ENCODE measurements around the gene CAND2. TPM values are rescaled to one million over a fixed set of nuclear protein-coding genes. Genes with fewer than 3 reads are reported as not detected.
A peak's percentile ranks its signal among the peaks of the same experiment; 100 is the strongest.

The CAND2 gene
- total and polyA plus RNA-seq, 9 of the 15 experiments (the other 6 are each of a cell fraction or from before 2014, with no cell fraction given), result 0.91 to 14.9 (median 4.3) TPM

DNA sequence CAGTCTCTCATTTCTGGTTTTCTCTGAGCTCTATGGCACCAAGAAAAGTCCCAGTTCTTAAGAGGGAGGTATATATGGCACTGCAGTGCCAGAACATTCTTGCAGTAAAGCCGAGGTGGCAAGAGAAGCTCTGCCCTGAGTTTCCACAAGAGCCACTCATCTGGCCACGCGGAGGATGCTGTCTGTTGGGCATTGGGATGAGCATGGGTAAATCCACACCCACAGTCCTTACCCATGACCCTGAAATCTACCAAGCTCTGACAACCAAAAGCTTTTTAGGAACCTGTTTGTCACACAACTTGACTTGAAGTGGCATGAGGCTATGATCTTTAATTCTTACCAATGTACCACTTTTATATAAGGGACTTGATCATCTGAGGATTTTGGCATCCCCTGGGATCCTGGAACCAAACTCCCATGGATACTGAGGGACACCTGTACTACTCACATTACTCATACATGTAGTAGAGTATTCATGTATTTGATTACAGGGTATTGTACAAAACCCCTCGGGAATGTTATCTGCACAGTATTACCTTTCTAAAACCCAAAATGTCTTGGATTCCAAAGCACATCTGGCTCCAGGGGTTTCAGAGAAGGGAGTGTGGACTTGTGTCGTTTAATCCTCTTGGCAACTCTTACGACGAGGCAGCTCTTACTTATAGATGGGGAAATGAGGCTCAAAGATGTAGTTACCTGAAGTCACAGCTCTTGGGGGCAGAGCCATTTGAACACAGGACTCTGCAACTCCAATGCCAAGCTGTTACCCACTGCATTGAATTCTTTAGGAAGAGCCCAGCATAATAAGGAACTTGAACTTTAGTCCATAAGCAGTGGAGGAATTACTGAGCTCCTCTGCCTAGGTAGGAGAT, 36.1 kb downstream of the CAND2 start:
- H3K9me1 ChIP-seq (ENCODE audit: control insufficient read depth, insufficient read depth, low read length), result peaks cover 6% of the 10 kb centered on the region
- intact Hi-C loops (cut with micrococcal nuclease), result no loop called here
- ChIA-PET CTCF (ENCODE audit: low intra/inter-chr PET ratio) (interaction anchor here (0.7 kb wide), 1 partner anchor 54 kb away, joined by 3 read pairs; no protein-coding TSS in a partner anchor), POLR2A (interaction anchor here (0.6 to 11.9 kb wide), 27 partner anchors 8 to 861 kb away, joined by 3 to 108 read pairs (median 4); partner anchors contain the start of genes CAND2 and RPL32)
- FAIRE-seq (no peak), ATAC-seq (peak; percentile 11), DNase-seq (ENCODE audit: extremely low read depth in 1 of 4, low spot score in 3 of 4) (no peak)
- peak overlapping the region; percentile 15; the same call in 1 of the 3 replicates for H3K27ac ChIP-seq (ENCODE audit: extremely low read depth, low read depth, low read length)
- no peak overlapping the region for H2AFZ ChIP-seq (ENCODE audit: low read depth, low read length)
- H3K4me1 ChIP-seq (replicated peaks in 1 of 2; ENCODE audit: control insufficient read depth in 2 of 2, insufficient read depth in 2 of 2, low read length in 2 of 2), result peaks cover 0 to under 1% of the 10 kb centered on the region in 2 experiments; a peak in 3 of 5 replicates
- H4K20me1 ChIP-seq (replicated peaks; ENCODE audit: control insufficient read depth, insufficient read depth, low read length), result peaks cover 42% of the 10 kb centered on the region
- no peak overlapping the region for H3K4me2 ChIP-seq (ENCODE audit: insufficient read depth, low read length)
- 63% methylated on average over 7 of the region's 7 CpGs for WGBS (ENCODE audit: insufficient coverage, low coverage, missing lambda C conversion rate)
- H3K9me3 ChIP-seq (replicated peaks; ENCODE audit: control insufficient read depth, insufficient read depth, low read depth, low read length), result no peaks in the 10 kb centered on the region
- H3K4me3 ChIP-seq, result no peak overlapping the region
- no peak overlapping the region for H3K9ac ChIP-seq (ENCODE audit: insufficient read depth in 1 of 2, low read depth in 2 of 2, low read length in 2 of 2)
- peaks cover 85% of the 10 kb centered on the region for H3K36me3 ChIP-seq (ENCODE audit: control insufficient read depth, insufficient read depth, low read length)
- in situ Hi-C loops (cut with MboI), result no loop called here
- no TSS peak for BruUV-seq (replicated peaks)
- H3K79me2 ChIP-seq (ENCODE audit: control insufficient read depth, insufficient read depth, low read length), result peaks cover 24% of the 10 kb centered on the region
- no peaks in the 10 kb centered on the region for H3K27me3 ChIP-seq (ENCODE audit: control insufficient read depth in 2 of 2, insufficient read depth in 2 of 2, low read length in 2 of 2)
- TF ChIP-seq NFIX (CRISPR knock-in tag; IDR thresholded peaks at IDR 0.05; ENCODE audit: low read depth) (no peak), E2F8 (IDR thresholded peaks at IDR 0.05; ENCODE audit: low read depth, partially characterized antibody) (peak; percentile 49), PHF21A (IDR thresholded peaks at IDR 0.05; ENCODE audit: borderline replicate concordance, low read depth) (no peak), SMAD1 (IDR thresholded peaks at IDR 0.05; ENCODE audit: low read depth, low read length, partially characterized antibody) (peak; percentile 55), BACH1 (tag; IDR thresholded peaks at IDR 0.05) (no peak), POLR2B (IDR thresholded peaks at IDR 0.05; ENCODE audit: low read depth, partially characterized antibody) (peak; percentile 24), ZNF695 (CRISPR knock-in tag; IDR thresholded peaks at IDR 0.05) (0 out of 2 replicates have a peak, but pooled peaks have one; percentile 50), KDM1A (IDR thresholded peaks at IDR 0.05) (no peak)
- TF ChIP-seq, protein P1, sequence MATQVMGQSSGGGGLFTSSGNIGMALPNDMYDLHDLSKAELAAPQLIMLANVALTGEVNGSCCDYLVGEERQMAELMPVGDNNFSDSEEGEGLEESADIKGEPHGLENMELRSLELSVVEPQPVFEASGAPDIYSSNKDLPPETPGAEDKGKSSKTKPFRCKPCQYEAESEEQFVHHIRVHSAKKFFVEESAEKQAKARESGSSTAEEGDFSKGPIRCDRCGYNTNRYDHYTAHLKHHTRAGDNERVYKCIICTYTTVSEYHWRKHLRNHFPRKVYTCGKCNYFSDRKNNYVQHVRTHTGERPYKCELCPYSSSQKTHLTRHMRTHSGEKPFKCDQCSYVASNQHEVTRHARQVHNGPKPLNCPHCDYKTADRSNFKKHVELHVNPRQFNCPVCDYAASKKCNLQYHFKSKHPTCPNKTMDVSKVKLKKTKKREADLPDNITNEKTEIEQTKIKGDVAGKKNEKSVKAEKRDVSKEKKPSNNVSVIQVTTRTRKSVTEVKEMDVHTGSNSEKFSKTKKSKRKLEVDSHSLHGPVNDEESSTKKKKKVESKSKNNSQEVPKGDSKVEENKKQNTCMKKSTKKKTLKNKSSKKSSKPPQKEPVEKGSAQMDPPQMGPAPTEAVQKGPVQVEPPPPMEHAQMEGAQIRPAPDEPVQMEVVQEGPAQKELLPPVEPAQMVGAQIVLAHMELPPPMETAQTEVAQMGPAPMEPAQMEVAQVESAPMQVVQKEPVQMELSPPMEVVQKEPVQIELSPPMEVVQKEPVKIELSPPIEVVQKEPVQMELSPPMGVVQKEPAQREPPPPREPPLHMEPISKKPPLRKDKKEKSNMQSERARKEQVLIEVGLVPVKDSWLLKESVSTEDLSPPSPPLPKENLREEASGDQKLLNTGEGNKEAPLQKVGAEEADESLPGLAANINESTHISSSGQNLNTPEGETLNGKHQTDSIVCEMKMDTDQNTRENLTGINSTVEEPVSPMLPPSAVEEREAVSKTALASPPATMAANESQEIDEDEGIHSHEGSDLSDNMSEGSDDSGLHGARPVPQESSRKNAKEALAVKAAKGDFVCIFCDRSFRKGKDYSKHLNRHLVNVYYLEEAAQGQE (IDR thresholded peaks at IDR 0.05; ENCODE audit: borderline replicate concordance), result no peak
- TF ChIP-seq, protein P1 (CRISPR knock-in tag; IDR thresholded peaks at IDR 0.05; ENCODE audit: low read depth), result no peak

Data from K562 (cell line).